Posterior cingulate gyrus (tissue), 11 donors: ENCODE measurements around the gene TLR2.
"Not testable (repeated sequence)": the region's sequence is repeated elsewhere in the genome, so short reads cannot be mapped to it uniquely, and the experiment has no call there.

Source experiments
- DNase-seq, 10 donors: peaks; one replicate each; pipeline versions ENCODE4 v3.0.0 to v3.0.0-alpha.2; 2020 to 2021; ENCODE audit warnings: mixed read lengths in 3 of 10
- intact Hi-C: fragments of 100-400 bp; cut with DNase I; formaldehyde crosslinking; loops from one replicate; pipeline ENCODE4 v1.15.1; 2023

TLR2 gene

GRCh38 chr4:153655928-153656327 lies 28.2 kb upstream of the TLR2 start:
- intact Hi-C loops = no loop called here
- DNase-seq = peak in 1 of 10 donors; percentile 29

GRCh38 chr4:153661215-153661822 lies 22.8 kb upstream of the TLR2 start:
- DNase-seq = no peak

GRCh38 chr4:153661908-153662307 lies 22.2 kb upstream of the TLR2 start:
- DNase-seq = no peak

More at GRCh38 chr4:153661215-153661822, 22.8 kb upstream of the TLR2 start:
- intact Hi-C loops = no loop called here

GRCh38 chr4:153663667-153664066 lies 20.4 kb upstream of the TLR2 start:
- intact Hi-C loops = no loop called here
- no peak for DNase-seq

More at GRCh38 chr4:153661908-153662307, 22.2 kb upstream of the TLR2 start:
- intact Hi-C loops = no loop called here

- intact Hi-C loops, DNase-seq: not testable (repeated sequence)
Measured at GRCh38 chr4:153666505-153666904, 17.6 kb upstream of the TLR2 start.

GRCh38 chr4:153668647-153669046 lies 15.4 kb upstream of the TLR2 start:
- intact Hi-C loops = no loop called here
- DNase-seq = no peak

- no peak for DNase-seq
- intact Hi-C loops = no loop called here
Measured at GRCh38 chr4:153669838-153670237, 14.2 kb upstream of the TLR2 start.

- no peak for DNase-seq
- intact Hi-C loops = no loop called here
Measured at GRCh38 chr4:153676486-153676885, 7.6 kb upstream of the TLR2 start.

- DNase-seq = no peak
- intact Hi-C loops = no loop called here
Measured at GRCh38 chr4:153676984-153677383, 7.1 kb upstream of the TLR2 start.

- intact Hi-C loops = no loop called here
- peak in 1 of 10 donors; percentile 63 for DNase-seq
Measured at GRCh38 chr4:153679486-153679885, 4.6 kb upstream of the TLR2 start.

GRCh38 chr4:153683763-153684181 lies 308 bp upstream of the TLR2 start:
- DNase-seq = peak in 1 of 10 donors; percentile 81
- intact Hi-C loops = no loop called here

GRCh38 chr4:153684971-153685371 lies 891 bp downstream of the TLR2 start:
- intact Hi-C loops = no loop called here

GRCh38 chr4:153704522-153704921 lies 20.4 kb downstream of the TLR2 start:
- intact Hi-C loops = no loop called here
- DNase-seq = peak in 2 of 10 donors; percentile 52 to 77

More at GRCh38 chr4:153684971-153685371, 891 bp downstream of the TLR2 start:
- no peak for DNase-seq

GRCh38 chr4:153705743-153706468 lies 21.8 kb downstream of the TLR2 start:
- DNase-seq = no peak

GRCh38 chr4:153706519-153706918 lies 22.4 kb downstream of the TLR2 start:
- no peak for DNase-seq
- intact Hi-C loops = no loop called here

More at GRCh38 chr4:153705743-153706468, 21.8 kb downstream of the TLR2 start:
- intact Hi-C loops = no loop called here

GRCh38 chr4:153710681-153711080 lies 26.6 kb downstream of the TLR2 start:
- intact Hi-C loops = no loop called here
- no peak for DNase-seq

GRCh38 chr4:153713866-153714646 lies 30.0 kb downstream of the TLR2 start:
- DNase-seq = no peak
- intact Hi-C loops = no loop called here

GRCh38 chr4:153722036-153722435 lies 38.0 kb downstream of the TLR2 start:
- no peak for DNase-seq
- intact Hi-C loops = no loop called here

GRCh38 chr4:153724606-153725005 lies 40.5 kb downstream of the TLR2 start:
- DNase-seq = no peak
- intact Hi-C loops = no loop called here

- intact Hi-C loops = no loop called here
- DNase-seq = no peak
Measured at GRCh38 chr4:153725136-153725830, 41.2 kb downstream of the TLR2 start.

- intact Hi-C loops = no loop called here
Measured at GRCh38 chr4:153725831-153726154, 41.7 kb downstream of the TLR2 start.

More at GRCh38 chr4:153725831-153726154, 41.7 kb downstream of the TLR2 start:
- no peak for DNase-seq
